A549 (cell line): ENCODE measurements around the gene CTSH.

Experiments
- CEBPB ChIP-seq, 2 experiments: fragments of >200 bp in 1 of 2; sonication (Bioruptor Twin) in 1 of 2; formaldehyde crosslinking in 1 of 2; IDR thresholded peaks; 2 replicates each; pipeline ENCODE4 v1.6.1; 2012 to 2016
- CHD2 ChIP-seq: fragments of 150-350 bp; IDR thresholded peaks from 2 replicates; pipeline ENCODE4 v1.6.1; 2014; ENCODE audit warnings: low read length; ENCODE audit not compliant: partially characterized antibody
- EP300 ChIP-seq, 2 experiments: fragments of >200 bp; sonication (Bioruptor Twin); formaldehyde crosslinking; IDR thresholded peaks; 2 replicates in 1 of 2; 3 replicates in 1 of 2; pipeline ENCODE4 v1.6.1; 2016 to 2017
- HOXB5 ChIP-seq: fragments of 250-450 bp; sonication (Bioruptor Pico); IDR thresholded peaks from 2 replicates; pipeline ENCODE4 v1.5.0; 2020; ENCODE audit warnings: mild to moderate bottlenecking, moderate library complexity
- KDM1A ChIP-seq: fragments of 200-600 bp; sonication (generic); IDR thresholded peaks from 2 replicates; pipeline ENCODE4 v1.6.1; 2016; ENCODE audit warnings: low read depth, mild to moderate bottlenecking
- TP53 ChIP-seq: fragments of 250-450 bp; sonication (Bioruptor Pico); IDR thresholded peaks from 2 replicates; pipeline ENCODE4 v1.5.0; 2021; ENCODE audit warnings: mild to moderate bottlenecking, moderate library complexity
- TF ChIP-seq, protein P1 (sequence below): fragments of >200 bp; sonication (Bioruptor Twin); formaldehyde crosslinking; IDR thresholded peaks from 3 replicates; pipeline ENCODE4 v1.5.1; 2016
- TF ChIP-seq, protein P2 (sequence below): fragments of 450-650 bp; IDR thresholded peaks from 2 replicates; pipeline ENCODE4 v1.6.1; 2014; ENCODE audit warnings: antibody characterized with exemption

DNA sequence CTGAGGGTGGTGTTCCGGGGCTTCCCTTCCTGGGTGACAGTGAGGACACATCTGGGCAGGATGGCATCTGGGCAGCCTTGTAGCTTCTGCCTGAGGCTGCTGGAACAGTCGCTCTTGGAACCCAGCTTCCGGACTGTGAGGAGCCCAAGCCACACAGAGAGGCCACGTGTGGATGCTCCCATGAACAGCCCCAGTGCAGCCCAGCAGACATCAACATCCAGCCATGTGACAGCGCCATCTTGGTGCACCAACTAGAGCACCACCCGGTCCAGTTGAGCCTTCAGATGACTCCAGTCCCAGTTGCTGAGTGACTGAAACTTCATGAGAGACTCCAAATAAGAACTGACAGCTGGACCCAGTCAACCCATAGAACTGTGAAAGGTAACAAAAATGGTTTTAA is 15.5 kb upstream of the CTSH start:
- TF ChIP-seq TP53 (no peak), CHD2 (no peak), EP300 (IDR thresholded peaks at IDR 0.05) (no peak), HOXB5 (CRISPR knock-in tag) (no peak), KDM1A (no peak), CEBPB (IDR thresholded peaks at IDR 0.05) (no peak)
- TF ChIP-seq, protein P1, sequence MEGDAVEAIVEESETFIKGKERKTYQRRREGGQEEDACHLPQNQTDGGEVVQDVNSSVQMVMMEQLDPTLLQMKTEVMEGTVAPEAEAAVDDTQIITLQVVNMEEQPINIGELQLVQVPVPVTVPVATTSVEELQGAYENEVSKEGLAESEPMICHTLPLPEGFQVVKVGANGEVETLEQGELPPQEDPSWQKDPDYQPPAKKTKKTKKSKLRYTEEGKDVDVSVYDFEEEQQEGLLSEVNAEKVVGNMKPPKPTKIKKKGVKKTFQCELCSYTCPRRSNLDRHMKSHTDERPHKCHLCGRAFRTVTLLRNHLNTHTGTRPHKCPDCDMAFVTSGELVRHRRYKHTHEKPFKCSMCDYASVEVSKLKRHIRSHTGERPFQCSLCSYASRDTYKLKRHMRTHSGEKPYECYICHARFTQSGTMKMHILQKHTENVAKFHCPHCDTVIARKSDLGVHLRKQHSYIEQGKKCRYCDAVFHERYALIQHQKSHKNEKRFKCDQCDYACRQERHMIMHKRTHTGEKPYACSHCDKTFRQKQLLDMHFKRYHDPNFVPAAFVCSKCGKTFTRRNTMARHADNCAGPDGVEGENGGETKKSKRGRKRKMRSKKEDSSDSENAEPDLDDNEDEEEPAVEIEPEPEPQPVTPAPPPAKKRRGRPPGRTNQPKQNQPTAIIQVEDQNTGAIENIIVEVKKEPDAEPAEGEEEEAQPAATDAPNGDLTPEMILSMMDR: no peak
- TF ChIP-seq, protein P2, sequence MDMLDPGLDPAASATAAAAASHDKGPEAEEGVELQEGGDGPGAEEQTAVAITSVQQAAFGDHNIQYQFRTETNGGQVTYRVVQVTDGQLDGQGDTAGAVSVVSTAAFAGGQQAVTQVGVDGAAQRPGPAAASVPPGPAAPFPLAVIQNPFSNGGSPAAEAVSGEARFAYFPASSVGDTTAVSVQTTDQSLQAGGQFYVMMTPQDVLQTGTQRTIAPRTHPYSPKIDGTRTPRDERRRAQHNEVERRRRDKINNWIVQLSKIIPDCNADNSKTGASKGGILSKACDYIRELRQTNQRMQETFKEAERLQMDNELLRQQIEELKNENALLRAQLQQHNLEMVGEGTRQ: no peak
